HG02759 (cell line): ENCODE results near the gene VIT.

Source experiments
- ATAC-seq: cut with Tn5 transposase; IDR thresholded peaks from one replicate; pipeline ENCODE4 v1.9.1; 2021; ENCODE audit warnings: mild to moderate bottlenecking, moderate library complexity; ENCODE audit not compliant: unreplicated experiment

VIT gene, protein sequence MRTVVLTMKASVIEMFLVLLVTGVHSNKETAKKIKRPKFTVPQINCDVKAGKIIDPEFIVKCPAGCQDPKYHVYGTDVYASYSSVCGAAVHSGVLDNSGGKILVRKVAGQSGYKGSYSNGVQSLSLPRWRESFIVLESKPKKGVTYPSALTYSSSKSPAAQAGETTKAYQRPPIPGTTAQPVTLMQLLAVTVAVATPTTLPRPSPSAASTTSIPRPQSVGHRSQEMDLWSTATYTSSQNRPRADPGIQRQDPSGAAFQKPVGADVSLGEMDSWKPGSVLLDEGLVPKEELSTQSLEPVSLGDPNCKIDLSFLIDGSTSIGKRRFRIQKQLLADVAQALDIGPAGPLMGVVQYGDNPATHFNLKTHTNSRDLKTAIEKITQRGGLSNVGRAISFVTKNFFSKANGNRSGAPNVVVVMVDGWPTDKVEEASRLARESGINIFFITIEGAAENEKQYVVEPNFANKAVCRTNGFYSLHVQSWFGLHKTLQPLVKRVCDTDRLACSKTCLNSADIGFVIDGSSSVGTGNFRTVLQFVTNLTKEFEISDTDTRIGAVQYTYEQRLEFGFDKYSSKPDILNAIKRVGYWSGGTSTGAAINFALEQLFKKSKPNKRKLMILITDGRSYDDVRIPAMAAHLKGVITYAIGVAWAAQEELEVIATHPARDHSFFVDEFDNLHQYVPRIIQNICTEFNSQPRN

DNA sequence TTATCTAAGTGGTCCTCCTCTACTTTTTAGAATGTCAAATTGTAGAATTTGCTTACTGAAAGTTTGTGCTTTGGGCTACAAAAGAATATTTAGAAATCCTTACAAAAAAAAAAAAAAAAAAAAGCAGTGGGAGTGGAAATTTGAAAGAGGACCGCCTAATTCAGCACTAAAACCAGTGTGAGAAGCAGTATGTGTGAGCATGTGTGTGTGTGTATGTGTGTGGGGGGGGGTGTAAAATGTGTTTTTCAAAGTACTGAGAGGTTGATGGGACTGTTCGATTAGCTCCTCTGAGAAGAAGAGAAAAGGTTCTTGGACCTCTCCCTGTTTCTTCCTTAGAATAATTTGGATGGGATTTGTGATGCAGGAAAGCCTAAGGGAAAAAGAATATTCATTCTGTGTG, at the start of gene VIT:
Gene VIT, plus strand, starts transcription at position 175 of the 400 bp plus-strand sequence. CDS start 19,664 bp downstream, outside the sequence.
- ATAC-seq = no peak

DNA sequence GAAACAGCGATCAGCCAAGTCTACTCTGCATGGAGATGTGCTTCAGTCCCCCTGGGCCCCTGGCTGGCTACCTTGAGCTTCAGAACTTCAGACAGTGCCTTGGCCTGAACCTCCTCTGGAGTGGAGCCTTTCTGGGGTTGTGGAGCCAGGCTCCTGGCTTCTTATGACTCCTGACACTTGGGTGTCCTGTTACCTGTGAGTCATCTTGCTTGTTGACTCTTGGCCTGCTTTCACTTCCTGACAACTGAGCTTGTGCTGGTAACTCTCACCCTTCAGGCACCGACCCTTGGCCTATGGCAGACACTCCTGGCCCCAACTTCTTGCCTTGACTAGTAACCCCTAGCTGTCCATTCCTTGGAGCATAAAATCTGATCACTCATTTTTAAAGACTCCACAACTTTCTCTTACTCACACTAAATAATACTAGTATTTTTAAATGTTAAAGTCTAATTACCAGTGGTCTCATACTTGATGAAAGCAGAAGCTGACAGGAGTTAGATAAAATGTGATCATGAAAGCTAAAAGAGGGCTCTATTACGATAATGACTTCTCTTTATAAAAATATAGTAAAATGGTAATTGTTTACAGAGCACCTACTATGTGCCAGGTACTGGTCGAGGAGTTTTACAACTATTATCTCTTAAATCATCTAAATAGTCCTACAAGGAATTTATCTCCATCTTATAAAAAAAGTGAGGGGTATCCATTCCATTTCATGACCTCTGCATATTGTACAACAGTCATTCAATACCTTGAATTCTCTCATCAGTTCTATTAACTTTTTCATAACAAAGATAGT, 46.3 kb upstream of the VIT start:
- peak; percentile 87 for ATAC-seq

DNA sequence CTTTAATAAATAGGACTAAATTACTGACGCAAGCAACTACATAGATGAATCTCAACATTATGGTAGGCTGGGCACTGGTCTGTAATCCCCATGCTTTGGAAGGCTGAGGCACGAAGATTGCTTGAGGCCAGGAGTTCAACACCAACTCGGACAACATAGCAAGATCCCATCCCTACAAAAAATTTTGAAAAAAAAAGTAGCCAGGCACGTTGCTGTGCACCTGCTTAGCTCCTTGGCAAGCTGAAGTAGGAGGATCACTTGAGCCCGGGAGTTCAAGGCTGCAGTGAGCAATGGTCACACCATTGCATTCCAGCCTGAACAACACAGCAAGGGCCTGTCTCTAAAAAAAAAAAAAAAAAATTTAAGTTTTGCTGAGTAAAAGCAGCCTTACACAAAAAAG, 43.4 kb upstream of the VIT start:
- ATAC-seq = no peak

DNA sequence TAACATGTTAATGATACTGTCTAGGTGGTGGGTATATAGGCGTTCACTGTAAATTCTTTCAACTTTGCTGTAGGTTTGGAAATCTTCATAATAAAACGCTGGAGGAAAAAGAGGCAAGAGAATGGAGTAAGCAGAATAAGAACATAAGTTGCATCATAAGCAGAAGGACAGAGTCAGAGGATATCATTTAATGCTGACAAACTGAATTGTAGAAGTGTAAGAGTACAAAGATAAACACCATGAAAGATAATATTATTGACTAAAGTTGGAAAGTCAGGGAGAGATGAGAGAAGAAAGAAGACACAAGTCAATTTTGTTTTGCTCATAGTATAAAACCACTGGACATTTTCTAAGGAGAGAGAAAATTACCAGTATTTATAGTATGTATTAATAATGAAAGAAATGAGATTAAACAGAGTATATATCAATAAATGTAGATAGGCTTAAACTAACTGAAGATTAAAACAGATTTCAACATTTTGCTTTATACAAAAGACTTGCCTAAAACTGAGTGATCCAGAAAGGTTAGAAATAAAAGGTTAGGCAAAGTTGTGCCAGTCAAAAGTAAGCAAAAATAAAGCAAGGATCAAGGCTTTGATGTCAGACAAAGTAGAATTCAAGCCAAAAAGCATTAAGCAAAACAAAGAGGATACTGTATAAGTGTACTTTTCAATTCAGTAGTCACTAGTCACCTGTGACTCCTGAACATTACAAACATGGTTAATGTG, 42.4 kb upstream of the VIT start:
- ATAC-seq = no peak

DNA sequence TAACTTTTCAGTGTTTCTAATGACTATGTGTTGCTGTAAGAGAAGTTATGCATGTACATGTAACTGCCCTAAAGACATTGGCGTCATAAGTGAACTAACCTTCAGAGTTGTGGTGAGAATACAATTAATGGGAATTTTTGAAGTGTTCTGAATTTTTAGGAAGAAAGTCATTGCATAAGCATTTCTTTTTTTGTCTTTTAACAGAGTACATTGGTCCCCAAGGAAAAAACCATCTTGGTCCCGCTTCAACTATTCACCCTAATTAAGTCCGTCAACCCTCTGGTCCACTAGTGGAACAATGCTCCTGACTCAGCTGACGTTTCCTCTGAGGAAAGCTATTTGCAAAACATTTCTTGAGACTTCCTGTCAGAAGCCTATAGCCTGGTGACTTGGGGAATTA, 41.1 kb upstream of the VIT start:
- ATAC-seq = no peak

DNA sequence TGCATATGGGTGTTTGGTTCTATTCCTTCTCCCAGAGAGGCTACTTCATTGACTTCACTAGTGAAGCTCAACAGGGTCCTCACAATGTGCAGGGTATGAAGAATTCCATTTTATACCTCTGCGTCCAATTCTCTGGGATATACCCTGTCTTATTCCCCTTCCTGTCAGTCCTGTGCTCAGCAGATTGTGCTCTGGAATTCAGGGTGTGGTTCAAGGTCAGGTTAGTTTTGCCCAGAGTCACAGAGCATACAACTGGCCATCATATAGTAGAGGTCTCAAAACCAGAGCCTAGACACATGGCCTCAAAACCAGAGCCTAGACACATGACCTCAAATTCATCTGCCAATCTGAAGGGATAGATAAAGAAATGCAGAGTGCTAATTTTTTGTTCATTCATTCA, 38.8 kb upstream of the VIT start:
- no peak for ATAC-seq

DNA sequence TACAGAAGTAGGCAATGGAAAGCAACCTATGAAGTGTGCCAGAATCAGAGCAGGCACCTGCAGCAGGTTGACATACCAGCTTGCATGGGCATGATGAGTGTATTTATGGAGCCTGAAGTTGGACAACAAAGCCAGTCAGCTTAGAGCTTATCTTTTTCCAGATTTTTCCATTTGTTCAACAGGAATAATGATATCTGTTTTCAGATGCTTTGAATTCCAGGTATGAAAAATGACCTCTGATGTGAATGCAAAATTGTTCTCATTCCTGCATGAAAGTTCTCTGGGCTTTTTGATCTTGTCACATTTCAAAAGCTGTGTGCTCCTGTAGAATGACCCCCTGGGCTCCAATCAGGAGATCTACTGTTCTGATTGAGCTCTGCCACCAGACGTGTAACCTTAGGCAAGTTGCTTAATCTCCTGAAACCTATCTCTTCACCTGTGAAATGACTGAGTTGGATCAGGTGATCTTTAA, 38.2 kb upstream of the VIT start:
- no peak for ATAC-seq

DNA sequence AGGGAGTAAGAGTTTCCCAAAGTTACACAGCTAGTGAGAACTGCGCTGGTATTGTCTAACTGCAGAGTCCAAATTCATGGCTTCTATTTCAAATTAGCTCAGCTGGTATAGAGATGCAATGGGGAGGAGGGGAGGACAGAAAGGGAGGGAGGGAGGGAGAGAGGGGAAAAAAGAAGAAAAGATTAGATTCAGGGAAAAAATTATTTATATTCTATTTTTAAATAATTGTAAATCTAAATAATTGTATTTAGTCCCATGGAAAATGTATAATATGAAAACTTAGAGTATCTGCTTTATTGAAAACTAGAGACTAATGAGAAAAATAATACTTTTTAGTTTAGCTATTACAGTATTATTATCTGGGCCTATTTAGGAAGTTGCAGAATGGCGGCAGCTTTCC, 37.3 kb upstream of the VIT start:
- no peak for ATAC-seq

DNA sequence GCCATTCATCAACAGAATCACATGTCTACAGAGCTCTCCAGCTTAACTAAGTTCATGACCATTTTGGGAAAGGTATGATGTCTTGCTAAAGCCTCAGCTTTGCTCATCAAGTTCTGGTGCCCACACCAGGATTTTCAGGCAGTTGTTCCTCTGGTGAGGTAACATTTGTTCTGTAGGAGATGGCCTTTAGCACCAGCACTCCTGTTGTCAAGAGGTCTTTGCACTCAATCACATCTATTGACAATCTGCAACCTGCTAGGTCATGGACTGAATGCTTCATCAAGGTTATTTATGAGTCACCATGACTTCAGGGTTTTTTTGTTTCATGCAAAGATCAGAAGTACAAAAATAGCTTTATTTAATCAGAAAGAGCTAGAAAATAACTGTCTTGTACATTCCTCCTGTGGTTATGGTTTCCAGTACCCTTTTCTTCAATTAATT, 36.6 kb upstream of the VIT start:
- peak; percentile 72 for ATAC-seq

DNA sequence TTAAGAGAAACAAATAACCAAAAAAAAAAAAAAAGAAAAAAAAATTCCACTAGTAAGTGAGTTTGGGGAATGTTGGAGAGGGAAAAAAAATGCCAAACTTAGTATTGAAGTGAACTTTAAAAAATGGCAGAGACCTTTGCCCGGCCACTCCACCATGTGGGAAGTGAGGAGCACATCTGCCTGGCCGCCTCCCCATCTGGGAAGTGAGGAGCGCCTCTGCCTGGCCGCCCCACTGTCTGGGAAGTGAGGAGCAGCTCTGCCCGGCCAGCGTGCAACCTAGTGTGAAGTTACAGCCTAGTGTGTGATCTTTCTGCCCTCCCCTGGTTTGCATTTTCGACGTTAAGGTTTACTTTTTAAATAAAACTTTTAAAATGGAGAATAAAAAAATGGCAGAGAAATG, 33.9 kb upstream of the VIT start:
- ATAC-seq = no peak

DNA sequence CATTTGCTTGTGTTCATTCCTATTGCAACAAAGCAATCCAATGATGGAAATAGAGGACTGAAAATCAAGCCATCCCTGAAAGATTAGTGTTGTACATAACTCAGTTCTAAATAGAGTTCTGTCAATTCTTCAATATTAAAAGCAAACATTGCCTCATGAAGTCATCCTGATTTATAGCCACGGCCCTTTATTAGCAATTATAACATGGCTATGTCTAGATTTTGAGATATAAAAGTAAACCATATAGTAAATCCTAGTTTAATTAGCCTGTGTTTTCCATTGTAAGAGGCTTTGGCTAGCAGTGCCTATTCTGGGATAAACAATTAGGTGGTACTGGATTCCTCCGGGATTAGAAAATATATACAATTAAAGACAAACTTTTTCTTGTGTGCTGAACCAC, 33.2 kb upstream of the VIT start:
- ATAC-seq = no peak

DNA sequence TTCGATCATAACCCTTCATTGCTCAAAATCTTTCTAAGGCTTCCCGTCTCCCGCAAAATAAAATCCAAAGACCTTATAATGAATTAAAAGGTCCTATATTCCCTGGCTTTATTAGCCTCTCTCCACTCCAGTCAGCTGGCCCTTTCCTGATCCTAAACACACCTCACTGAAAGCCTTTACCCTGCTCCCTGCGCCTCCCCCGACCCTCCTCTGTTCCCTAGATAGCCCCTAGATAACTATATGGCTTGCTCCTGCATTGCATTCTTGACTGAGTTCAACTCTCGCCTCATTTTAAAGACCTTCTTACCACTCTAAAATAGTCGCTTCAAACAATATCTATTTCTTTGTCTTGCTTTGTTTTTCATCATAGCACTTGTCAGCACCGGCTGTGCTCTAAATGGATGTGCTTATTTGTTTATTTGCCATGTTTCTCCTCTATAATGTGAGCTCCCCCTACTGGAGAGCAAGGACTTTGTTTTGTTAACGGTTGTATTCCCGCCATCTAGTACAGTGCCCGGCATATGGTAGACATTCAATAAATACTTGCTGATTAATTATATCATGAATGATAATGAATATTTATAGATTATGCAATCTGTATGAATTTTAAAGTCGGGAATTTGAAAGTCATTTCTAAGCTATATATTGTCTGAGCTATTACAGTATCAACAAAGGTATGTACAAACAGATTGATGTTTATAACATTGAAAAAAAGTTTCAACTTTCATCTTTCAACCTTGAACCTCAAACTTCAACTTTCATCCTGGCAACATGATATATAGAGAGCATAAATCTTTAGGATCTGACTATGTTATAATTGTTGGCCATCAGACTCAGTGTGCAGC, 32.4 kb upstream of the VIT start:
- ATAC-seq = peak; percentile 89

DNA sequence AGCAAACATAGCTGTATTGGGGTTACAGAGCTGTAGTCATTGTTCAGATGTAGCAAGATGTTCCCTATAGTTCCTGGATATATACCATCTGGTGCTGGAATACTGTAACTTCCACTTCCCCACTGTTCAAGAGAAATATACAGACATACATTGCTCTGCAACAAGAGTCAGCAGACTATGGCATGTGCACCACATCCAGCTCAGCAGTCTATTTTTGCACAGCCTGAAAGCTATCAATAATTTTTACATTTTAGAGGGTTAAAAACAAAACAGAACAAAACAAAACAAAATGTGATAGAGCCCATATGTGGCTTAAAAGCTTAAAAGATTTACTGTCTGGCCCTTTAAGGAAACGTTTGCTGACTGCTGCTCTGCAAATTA, 31.8 kb upstream of the VIT start:
- no peak for ATAC-seq

DNA sequence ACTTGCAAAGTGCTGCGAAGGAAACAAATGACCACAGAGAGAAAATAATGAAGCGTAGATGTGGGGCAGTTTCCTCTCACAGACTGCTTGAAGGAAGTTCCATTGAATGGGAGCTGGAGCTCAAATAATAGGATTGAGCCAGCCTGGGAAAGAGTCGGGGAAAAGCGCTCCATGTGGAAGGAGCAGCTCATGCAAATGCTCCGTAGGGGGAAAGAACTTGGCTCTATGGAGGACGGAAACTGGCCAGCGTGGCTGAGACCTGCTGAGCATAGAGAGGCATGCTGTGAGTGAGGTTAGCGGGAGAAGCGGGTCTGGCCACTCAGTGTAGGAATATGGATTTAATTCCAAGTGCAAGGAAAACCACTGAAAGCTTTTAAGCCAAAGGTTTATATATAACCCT, 28.6 kb upstream of the VIT start:
- no peak for ATAC-seq

DNA sequence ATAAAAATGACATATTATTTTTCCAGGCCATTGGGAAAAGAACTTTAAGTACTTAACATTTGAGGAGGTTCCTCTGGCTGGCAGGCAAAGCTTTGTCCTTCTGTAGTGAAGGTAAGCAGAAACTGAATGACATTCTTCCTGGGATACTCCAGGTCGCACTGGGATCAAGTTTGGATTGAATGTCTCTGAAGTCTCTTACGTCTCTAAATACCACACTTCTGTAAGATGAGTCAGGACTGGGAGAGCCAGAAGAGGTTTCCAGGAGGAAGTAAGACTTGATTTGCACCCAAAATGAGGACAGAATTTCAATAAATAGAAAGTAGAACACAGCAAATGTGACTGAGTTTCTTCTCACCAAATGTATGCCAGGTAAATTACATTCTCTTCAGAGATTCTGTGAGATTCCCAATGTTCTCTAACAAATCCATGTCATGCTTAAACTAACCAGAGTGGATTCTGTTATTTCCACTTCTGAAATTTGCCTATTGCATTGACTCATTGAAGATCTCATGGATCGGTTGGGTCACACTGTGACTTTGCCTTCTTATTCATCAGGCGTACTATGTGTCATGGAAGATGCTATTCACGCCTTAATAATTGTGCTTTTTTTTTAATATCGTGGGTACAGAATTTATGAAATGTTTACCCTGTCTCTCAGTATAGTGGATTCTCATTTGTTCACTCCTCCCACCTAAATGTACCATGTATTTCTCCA, 25.5 kb upstream of the VIT start:
- ATAC-seq = no peak

DNA sequence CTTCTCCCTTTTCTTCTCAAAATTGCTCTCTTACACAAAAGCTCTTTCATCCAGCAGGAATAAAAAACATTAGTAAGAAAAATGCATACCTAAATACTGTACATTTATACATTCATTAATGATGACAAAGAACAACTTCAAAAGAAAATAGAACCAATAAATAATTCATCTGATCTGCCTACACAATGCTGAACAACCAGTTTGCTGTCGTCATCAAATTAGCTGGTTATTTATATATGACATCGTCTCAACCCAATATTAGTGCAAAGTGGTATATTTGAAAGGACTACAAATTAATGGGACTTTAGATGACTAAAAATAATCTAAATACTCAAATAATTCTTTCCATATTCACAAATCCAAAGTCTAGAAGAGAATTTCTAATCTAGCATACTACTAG, 24.8 kb upstream of the VIT start:
- no peak for ATAC-seq

DNA sequence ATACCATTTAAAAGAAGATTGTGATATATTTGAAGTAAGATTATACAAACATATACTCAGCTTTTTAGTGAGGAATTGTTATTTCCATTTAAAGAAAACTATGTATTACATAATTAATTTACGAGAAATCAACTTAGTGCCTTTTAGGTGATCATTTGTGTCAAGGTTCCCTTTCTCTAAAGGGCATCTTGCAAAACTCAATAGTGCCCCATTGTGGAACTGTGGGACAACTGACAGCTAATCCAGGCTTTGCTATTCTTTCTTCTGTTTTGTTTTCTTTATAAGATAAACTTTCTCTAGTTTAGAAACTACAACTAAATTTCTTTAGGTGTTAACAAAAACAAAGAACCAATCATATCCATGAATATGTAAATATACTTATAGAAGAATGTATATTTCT, 24.3 kb upstream of the VIT start:
- ATAC-seq = no peak

DNA sequence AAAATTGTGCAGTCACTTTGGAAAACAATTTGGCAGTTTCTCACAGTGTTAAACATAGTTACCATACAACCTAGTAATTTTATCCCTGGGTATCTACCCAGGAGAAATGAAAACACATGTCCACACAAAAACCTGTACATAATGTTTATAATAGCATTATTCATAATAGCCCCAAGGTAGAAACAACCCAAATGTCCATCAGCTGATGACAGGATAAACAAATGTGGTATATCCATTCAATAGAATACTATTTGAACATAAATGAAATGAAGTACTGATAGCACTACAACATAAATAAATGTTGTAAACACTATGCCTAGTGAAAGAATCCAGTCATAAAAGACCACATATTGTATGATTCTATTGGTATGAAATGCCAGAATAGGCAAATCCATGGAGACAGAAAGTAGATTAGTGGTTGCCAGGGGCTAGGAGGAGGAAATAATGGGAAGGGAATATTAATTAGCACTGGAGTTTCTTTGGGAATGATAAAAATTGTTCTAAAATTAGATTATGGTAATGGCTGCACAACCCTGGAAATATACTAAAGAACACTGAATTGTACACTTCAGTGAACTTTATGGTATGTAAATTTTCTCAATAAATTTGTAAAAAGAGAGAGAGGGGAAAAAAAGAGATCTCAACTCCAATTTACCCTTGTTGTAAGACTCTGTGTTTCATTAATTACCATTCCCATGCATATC, 20.8 kb upstream of the VIT start:
- no peak for ATAC-seq

DNA sequence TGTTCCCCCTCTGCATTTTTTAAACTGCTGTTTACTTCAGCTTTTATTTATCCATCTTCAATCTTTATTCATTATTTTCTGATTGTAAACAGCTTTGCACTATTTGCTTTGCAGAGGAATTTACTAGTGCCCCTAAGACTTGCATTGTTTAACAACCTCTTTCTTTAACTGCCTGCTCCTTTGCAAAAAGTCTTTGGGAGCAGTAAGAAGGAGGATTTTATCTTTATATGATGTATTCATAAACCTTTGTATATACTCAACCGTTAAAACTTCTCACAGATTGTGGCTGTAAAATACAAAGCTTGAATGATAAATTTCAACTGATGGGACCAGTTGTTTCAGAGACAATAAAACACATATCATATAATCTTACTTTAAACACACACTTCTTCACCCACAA, 20.1 kb upstream of the VIT start:
- no peak for ATAC-seq
